Right lung (tissue), 5 donors: Measurements from ENCODE around the gene EPB41L4A. TPM values are rescaled to one million over a fixed set of nuclear protein-coding genes. Genes with fewer than 3 reads are reported as not detected.
A peak's percentile ranks its signal among the peaks of the same experiment; 100 is the strongest.

Experiments used
- DNase-seq, 2 donors: peaks; one replicate each; pipeline ENCODE4 v3.0.0-alpha.2; 2013
- polyA plus RNA-seq, 5 donors: library from polyadenylated mRNA; unstranded; fragments of 120-200 nt; gene quantifications; one replicate each; pipeline versions ENCODE4 v1.2.1 to v1.2.3, GENCODE V29; 2013; ENCODE audit warnings: inconsistent platforms in 1 of 5, low replicate concordance in 1 of 5; ENCODE audit not compliant: insufficient read length in 5 of 5, insufficient read depth in 1 of 5

The EPB41L4A gene
- polyA plus RNA-seq, 5 donors: 8.0 to 25.3 (median 17.3) TPM

DNA sequence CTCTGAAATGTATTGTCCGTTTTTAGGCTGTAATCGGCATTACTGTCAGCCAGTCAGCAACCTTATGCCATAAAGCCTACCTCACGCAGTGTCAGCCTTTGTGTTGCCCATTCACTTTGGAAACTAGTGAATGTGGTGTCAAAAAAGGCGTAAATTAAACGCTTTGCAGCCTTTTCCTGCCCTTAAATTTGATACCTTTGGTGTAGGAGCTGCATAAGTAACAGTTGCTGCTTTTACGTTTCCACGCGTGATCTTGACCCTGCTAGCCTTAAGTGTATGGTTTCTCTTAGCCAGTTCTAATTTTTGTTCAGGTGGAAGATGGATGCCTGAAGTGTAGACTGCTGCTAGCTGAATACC is 257.7 kb downstream of the EPB41L4A start:
- no peak for DNase-seq

GRCh38 chr5:112160652-112161391 is 258.3 kb downstream of the EPB41L4A start:
- DNase-seq: peak; percentile 91 to 92

DNA sequence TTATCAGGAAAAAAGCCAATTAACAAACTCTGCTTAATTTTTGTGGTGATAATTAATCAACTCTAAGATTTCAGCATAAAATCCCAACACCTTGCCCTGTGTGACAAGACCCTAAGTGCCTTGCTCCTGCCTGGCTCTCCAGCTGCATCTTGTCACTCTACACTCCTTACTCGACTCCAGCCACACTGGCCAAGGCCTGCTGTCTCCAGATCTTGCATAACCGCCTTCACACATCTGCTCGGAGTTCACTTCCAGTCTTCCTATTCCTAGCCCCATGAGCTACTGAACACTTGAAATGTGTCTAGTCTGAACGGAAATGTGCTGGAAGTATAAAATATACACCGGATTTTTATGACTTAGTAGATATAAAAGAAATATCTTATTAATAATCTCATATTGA is 259.6 kb downstream of the EPB41L4A start:
- DNase-seq: peak; percentile 88 to 92

DNA sequence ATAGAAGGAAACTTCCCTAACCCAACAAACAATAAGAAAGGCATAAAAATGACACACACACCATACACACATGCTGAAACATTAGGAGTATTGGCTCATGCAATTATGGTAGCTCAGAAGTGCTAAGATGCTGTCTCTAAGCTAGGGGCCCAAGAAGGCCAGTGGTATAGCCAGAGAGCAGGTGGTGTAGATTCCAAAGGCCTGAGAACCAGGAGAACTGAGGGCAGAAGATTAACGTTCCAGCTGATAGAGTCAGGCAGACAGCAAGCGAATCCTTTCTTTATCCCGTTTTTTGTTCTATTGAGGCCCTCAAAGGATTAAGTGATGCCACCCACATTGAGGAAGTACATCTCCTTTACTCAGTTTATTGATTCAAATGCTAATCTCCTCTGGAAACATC is 262.9 kb downstream of the EPB41L4A start:
- no peak for DNase-seq

DNA sequence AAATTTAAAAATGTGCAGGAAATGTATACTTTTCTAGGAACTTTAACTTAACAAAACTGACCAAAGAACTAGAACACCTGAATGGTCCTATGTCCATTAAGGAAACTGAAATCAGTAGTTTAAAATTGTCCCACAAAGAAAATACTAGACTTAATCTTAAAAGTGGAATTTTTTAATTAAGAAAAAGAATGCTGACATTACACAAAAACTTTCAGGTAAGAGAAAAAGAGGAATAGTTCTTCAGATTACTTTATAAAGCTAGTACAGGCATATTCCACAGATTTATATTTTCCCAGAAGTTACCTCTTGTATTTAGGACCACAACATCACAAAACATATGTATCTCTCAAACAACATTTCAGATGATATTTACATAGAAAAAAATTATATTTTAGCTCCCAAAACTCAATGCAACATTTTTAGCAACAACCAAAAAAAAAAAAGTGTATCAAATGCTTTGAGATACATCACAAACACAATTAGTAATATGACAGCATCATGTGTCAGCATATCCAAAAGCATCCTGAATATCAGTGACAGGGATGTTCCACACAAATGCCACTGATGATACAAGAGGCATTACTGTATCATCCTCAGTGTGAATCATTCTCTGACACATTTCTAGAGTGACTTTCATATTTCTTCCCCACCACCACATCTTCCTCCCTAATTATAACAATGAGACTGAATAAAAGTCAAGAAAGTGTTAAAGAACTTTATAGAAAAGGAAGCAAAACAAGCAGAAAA is 264.0 kb downstream of the EPB41L4A start:
- DNase-seq: no peak

DNA sequence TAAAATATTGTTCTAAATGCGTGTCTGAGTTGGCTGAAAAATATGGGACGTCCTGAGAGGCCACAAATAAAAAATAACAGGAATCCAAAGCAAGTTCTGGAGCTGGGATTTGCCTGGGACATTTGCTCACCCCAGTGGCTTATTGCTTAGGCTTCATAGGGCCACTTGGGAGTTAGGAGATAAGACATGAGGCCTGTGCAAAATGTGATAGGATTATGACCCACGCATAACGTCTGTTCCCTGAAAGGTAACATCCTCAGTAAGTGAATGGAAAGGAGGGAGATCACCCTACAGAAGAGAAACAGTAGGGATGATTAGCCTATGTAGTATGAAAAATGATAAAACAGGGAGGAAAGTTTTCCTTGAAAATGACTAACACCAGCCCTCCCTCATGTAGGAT is 269.4 kb downstream of the EPB41L4A start:
- no peak for DNase-seq

- peak; percentile 52 to 72 for DNase-seq
Measured at GRCh38 chr5:112146323-112147226, 272.5 kb downstream of the EPB41L4A start.

GRCh38 chr5:112143690-112144089 is 275.4 kb downstream of the EPB41L4A start:
- DNase-seq: no peak

DNA sequence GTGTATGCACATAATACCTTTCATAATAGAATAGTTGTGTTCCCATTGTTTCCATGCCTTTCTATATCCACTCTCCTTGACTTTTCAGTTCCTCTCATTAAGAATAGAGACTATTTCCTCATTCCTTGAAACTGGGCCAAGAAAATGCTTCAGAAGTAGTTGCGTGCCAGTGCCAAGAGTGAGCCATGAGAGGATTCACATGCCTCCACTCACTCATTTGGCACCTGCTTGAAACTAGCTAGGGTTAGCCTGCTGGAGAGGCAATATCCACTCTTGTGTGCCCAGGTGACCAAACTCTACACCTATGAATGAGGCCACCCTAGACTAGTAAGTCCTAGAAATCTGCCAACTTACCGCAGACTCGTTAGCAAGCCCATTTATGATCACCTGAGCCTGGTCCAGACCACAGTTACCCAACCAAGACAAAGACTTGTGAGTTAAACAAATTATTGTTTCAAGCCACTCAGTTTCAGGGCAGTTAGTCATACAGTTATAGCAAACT is 276.3 kb downstream of the EPB41L4A start:
- peak; percentile 75 to 77 for DNase-seq

DNA sequence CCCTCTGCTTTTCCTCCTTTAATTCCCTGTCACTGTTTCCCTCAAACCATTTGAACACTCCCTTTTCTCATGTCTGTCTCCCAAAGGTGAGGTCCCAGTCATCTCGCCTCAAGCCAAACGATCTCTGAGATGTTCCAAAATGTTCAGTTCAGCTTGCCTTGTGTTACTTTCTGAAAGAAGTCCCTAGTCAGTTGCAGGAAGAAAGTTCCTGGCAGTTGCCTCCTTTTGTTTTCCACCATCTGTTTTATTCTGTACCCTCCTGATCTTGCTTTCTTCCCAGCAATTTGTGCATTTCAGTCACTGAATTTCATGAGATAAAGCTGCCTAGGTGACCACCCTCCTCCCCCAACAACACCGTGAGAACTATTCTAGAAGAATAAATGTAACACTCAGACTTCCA is 277.5 kb downstream of the EPB41L4A start:
- DNase-seq: no peak

GRCh38 chr5:112138526-112138925 is 280.6 kb downstream of the EPB41L4A start:
- DNase-seq: no peak

- DNase-seq: no peak
Measured at GRCh38 chr5:112136773-112137172, 282.3 kb downstream of the EPB41L4A start.

DNA sequence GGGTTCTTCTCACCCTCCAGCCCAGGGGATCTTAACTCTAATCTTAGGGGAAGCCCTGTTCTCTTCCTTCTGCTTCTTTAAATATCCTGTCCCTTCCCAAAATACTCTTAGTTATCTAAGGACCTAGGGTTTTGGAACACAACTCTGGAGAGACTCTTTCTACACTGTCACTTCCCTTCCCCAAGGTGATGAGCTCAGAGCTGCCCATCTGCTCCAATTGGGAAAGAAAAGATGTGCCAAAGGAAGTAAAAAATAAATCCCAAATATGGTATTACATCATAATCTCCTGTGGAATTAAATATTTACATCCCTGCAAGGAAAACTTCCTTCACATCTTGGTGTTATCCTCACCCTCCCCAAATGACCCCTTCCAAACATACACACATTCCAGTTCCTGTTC is 291.2 kb downstream of the EPB41L4A start:
- DNase-seq: no peak

- no peak for DNase-seq
Measured at GRCh38 chr5:112126982-112127381, 292.1 kb downstream of the EPB41L4A start.

DNA sequence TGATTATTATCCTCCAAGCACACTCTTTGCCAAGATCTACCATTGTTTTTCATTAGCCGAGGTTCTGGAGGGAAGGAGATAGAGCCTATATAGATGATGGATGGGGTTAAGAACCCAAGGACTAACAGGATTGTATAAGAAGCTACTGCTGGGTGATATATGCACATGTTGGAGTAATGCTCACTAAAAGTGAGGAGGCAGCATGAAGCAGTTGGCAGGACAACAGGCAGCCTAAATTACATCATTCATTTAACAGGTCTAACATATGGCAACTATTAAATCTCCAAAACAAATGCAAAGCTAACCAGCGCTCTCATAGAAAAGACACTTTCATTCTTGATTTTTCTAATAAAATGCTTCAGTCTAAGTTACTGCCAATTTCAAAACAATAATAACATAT is 293.2 kb downstream of the EPB41L4A start:
- DNase-seq: no peak

- no peak for DNase-seq
Measured at GRCh38 chr5:112124788-112125187, 294.3 kb downstream of the EPB41L4A start.

- no peak for DNase-seq
Measured at GRCh38 chr5:112123086-112123485, 296.0 kb downstream of the EPB41L4A start.

DNA sequence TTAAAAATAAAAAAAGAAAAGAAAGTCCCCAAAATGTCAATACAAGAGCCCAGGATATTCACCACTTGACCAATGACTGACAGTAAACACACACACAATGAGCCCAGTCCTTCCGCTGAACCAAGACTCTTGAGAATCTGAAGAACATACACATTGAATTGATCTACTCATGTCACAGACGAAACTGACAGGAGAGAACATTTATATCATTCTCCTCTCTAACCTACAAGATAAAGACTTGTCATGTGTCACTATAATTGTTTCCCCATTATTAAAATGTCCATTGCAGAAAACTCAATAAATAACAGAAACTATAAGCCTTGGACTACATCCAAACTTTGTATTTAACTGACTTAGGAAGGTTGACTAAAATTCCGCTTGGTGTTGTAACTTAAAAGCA is 296.7 kb downstream of the EPB41L4A start:
- no peak for DNase-seq

DNA sequence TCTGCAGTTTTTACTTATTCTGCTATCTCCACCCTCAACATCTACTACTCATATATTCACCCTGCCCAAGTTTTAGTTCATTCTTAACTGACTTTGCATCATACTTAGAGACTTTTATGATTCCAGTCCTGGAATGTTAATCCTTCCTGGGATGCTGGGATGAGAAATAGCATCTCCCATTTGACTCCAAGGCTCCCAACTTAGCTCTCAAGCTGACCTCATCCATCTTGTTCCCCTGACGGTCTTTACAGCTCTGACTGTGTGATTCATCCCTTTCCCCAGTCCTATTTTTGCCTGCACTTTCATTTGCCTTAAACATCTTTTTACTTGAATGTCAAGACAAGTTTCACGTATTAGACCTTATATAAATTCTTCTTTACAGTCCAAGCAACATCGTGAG is 297.8 kb downstream of the EPB41L4A start:
- DNase-seq: no peak

DNA sequence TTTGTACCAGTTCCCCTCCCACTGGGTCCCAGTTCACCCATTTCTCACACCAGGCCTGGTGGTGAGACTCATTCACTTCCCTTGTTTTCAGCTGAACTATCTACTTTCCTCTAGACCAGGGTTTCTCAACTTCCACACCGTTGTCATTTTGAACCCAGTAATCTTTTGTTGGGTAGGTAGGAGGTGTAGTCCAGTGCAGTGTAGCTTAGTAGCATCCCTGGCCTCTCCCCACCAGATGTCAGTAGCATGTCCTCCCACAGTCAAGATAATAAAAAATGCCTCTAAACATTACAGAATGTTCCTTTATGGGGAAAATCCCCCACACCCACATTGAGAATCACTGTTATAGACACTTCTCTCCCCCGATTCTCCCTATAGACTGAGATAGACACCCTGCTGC is 299.1 kb downstream of the EPB41L4A start:
- DNase-seq: no peak

GRCh38 chr5:112119508-112119907 is 299.6 kb downstream of the EPB41L4A start:
- DNase-seq: no peak

- DNase-seq: no peak
Measured at GRCh38 chr5:112117551-112117950, 301.5 kb downstream of the EPB41L4A start.
